ENCODE results near the gene PRAMEF4. TPM values are rescaled to one million over a fixed set of nuclear protein-coding genes. Genes with fewer than 3 reads are reported as not detected.

PRAMEF4 gene
- not detected in 2 replicates for total RNA-seq

DNA sequence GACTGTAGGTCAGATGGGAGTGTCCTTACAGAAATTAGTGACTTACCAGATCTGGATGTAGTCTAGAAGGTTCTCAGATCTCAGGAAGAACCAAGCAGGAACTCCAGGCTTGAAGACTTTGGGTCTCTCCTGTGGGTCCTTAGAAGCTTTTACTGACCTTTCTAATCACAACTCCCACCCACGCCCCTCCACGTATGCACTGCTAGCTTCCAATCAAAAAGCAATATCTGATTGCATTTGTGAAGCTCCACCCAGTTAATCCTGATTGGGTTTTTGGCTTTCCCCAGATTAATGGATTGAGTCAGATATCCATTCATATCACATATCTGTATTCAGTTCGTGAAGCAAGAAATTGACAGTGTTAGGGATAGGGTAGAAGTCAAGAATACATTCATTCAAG, at the start of gene PRAMEF4:
Gene PRAMEF4 (minus strand): TSS at position 101 of the 400 bp plus-strand sequence. CDS start 2,807 bp downstream, outside the sequence.

DNA sequence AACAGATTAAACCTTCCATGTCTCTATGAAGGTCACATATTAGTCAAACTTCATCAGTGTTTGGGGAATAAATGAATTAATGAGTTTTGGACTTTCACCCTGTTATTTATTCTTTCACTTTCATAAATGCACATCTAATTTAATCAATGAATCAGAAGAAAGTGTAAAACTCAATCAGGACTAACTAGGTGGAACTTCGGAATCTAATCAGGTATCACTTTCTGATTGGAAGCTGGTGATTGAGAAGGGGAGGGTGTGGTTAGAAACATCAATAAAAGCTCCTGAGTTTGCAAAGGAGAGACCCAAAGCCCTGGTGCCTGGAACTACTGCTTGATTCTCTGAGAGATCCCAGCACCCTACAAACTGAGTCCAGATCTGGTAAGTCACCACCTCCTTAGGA, 30.3 kb upstream of the PRAMEF4 start, which contains the start of gene PRAMEF7:
Gene PRAMEF7 (plus strand): TSS at position 301 of the 400 bp plus-strand sequence. CDS start 1,083 bp downstream, outside the sequence.

DNA sequence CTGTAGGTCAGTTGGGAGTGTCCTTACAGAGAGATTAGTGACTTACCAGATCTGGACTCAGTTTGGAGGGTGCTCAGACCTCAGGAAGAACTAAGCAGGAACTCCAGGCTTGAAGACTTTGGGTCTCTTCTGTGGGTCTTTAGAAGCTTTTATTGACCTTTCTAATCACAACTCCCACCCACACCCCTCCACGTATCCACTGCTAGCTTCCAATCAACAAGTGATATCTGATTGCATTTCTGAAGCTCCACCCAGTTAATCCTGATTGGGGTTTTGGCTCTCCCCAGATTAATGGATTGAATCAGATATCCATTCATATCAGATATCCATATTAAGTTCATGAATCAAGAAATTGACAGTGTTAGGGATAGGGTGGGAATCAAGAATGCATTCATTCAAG, 12.2 kb upstream of the PRAMEF4 start, which contains the start of gene PRAMEF10:
Gene PRAMEF10 (minus strand): TSS at position 101 of the 400 bp plus-strand sequence. CDS start 2,423 bp downstream, outside the sequence.

DNA sequence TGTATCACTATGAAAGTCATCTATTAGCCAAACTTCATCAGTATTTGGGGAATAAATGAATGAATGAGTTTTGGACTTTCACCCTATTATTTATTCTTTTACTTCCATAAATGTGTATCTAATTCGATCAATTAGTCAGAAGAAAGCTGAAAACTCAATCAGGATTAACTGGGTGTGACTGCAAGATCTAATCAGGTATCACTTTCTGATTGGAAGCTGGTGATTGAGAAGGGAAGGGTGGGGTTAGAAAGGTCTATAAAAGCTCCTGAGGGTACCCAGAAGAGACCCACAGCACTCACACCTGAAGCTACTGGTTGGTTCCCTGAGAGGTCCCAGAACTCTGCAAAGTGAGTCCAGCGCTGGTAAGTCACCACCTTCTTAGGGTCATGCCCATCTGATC, 29.2 kb downstream of the PRAMEF4 start, which contains the start of gene PRAMEF2:
Gene PRAMEF2 (plus strand): TSS at position 301 of the 400 bp plus-strand sequence. CDS start 1,924 bp downstream, outside the sequence.

DNA sequence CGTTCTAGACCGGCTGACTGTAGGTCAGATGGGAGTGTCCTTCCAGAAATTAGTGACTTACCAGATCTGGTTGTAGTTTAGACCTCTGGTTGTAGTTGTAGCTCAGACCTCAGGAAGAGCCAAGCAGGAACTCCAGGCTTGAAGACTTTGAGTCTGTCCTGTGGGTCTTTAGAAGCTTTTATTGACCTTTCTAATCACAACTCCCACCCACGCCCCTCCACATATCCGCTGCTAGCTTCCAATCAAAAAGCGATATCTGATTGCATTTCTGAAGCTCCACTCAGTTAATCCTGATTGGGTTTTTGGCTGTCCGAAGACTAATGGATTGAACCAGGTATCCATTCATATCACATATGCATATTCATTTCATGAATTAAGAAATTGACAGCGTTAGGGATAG, 37.4 kb downstream of the PRAMEF4 start, which contains the start of gene HNRNPCL1:
Gene HNRNPCL1 (minus strand): TSS at position 101 of the 400 bp plus-strand sequence. CDS start 431 bp downstream, outside the sequence.

DNA sequence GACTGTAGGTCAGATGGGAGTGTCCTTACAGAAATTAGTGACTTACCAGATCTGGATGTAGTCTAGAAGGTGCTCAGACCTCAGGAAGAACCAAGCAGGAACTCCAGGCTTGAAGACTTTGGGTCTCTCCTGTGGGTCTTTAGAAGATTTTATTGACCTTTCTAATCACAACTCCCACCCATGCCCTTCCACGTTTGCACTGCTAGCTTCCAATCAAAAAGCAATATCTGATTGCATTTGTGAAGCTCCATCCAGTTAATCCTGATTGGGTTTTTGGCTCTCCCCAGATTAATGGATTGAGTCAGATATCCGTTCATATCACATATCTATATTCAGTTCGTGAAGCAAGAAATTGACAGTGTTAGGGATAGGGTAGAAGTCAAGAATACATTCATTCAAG, 54.7 kb downstream of the PRAMEF4 start, which contains the start of gene PRAMEF11:
Gene PRAMEF11 (minus strand): TSS at position 101 of the 400 bp plus-strand sequence. CDS start 2,621 bp downstream, outside the sequence.

Other genes starting within 250 kb of the PRAMEF4 start
- under 0.01 TPM in 1 of 2 replicates, not detected in the other for gene AADACL4, start 242.1 kb downstream of the PRAMEF4 start, total RNA-seq
- gene AADACL3, start 170.1 kb downstream of the PRAMEF4 start, total RNA-seq, result not detected in 2 replicates
- 0.12 TPM in 1 of 2 replicates, not detected in the other for gene CFAP107, start 140.0 kb downstream of the PRAMEF4 start, total RNA-seq
- not detected in 2 replicates for gene PRAMEF12, start 112.5 kb downstream of the PRAMEF4 start, total RNA-seq
- not detected in 2 replicates for gene PRAMEF1, start 94.8 kb downstream of the PRAMEF4 start, total RNA-seq
- not detected in 2 replicates for gene PRAMEF11, start 54.8 kb downstream of the PRAMEF4 start, total RNA-seq
- not detected in 2 replicates for gene HNRNPCL1, start 37.5 kb downstream of the PRAMEF4 start, total RNA-seq
- gene PRAMEF2, start 29.1 kb downstream of the PRAMEF4 start, total RNA-seq, result not detected in 2 replicates
- not detected in 2 replicates for gene PRAMEF10, start 12.1 kb upstream of the PRAMEF4 start, total RNA-seq
- gene PRAMEF7, start 30.4 kb upstream of the PRAMEF4 start, total RNA-seq, result not detected in 2 replicates
- gene PRAMEF6, start 61.4 kb upstream of the PRAMEF4 start, total RNA-seq, result not detected in 2 replicates
- gene PRAMEF27, start 170.4 kb upstream of the PRAMEF4 start, total RNA-seq, result not detected in 2 replicates
- gene HNRNPCL3, start 174.6 kb upstream of the PRAMEF4 start, total RNA-seq, result not detected in 2 replicates
- gene PRAMEF25, start 184.6 kb upstream of the PRAMEF4 start, total RNA-seq, result not detected in 2 replicates
- not detected in 2 replicates for gene HNRNPCL2, start 230.7 kb upstream of the PRAMEF4 start, total RNA-seq

All from uterine smooth muscle cell (primary cell).